HepG2 (cell line): ENCODE data around the gene RAB22A. TPM values are rescaled to one million over a fixed set of nuclear protein-coding genes. Genes with fewer than 3 reads are reported as not detected.

ENCODE experiments used
- CHCHD3 ChIP-seq: sonication (generic); formaldehyde crosslinking; IDR thresholded peaks from 2 replicates; pipeline ENCODE4 v1.8.0; 2022; ENCODE audit warnings: mild to moderate bottlenecking, missing genetic modification reagents, moderate library complexity
- HMG20B ChIP-seq: conservative IDR thresholded peaks from 2 replicates; pipeline ENCODE4 v1.6.1; 2016; ENCODE audit warnings: missing genetic modification reagents, missing compliant biosample characterization
- ZFP36 ChIP-seq: fragments of 150-350 bp; IDR thresholded peaks from 2 replicates; pipeline ENCODE4 v1.6.1; 2018; ENCODE audit warnings: borderline replicate concordance, low read length, low read depth; ENCODE audit not compliant: partially characterized antibody
- ZFP36L1 ChIP-seq: sonication (generic); formaldehyde crosslinking; IDR thresholded peaks from 2 replicates; pipeline ENCODE4 v1.8.0; 2022; ENCODE audit warnings: mild to moderate bottlenecking, missing genetic modification reagents, moderate library complexity
- ZMAT3 ChIP-seq: sonication (generic); formaldehyde crosslinking; conservative IDR thresholded peaks from 2 replicates; pipeline ENCODE4 v1.7.0; 2021; ENCODE audit warnings: missing genetic modification reagents
- ZNF142 ChIP-seq: sonication (generic); formaldehyde crosslinking; IDR thresholded peaks from 2 replicates; pipeline ENCODE4 v1.4.0; 2020; ENCODE audit warnings: missing genetic modification reagents
- ZNF34 ChIP-seq: sonication (generic); formaldehyde crosslinking; IDR thresholded peaks from 2 replicates; pipeline ENCODE4 v1.4.0; 2020; ENCODE audit warnings: mild to moderate bottlenecking, missing genetic modification reagents, borderline replicate concordance
- ZNF367 ChIP-seq: sonication (generic); formaldehyde crosslinking; IDR thresholded peaks from 2 replicates; pipeline ENCODE4 v1.4.0; 2020; ENCODE audit warnings: missing genetic modification reagents, borderline replicate concordance
- ZNF609 ChIP-seq: sonication (generic); formaldehyde crosslinking; IDR thresholded peaks from 2 replicates; pipeline ENCODE4 v1.4.0; 2020; ENCODE audit warnings: mild to moderate bottlenecking, missing genetic modification reagents, borderline replicate concordance
- ZNF710 ChIP-seq: sonication (generic); formaldehyde crosslinking; IDR thresholded peaks from 2 replicates; pipeline ENCODE4 v1.5.0; 2020; ENCODE audit warnings: mild to moderate bottlenecking, missing genetic modification reagents, borderline replicate concordance
- polyA plus RNA-seq, 8 experiments: library from polyadenylated mRNA; depleted of rRNA in 3 of 8; stranded (reverse) in 7 of 8; unstranded in 1 of 8; fragments of >200 nt; fragmentation: Illumina TruSeq in 4 of 8; extraction: Trizol in 4 of 8; gene quantifications; 2 replicates each; pipeline versions ENCODE4 v1.2.1 to v1.2.3, GENCODE V29; 2011 to 2016; ENCODE audit warnings: low read depth in 4 of 8, missing spikeins in 1 of 8, mixed read lengths in 1 of 8; ENCODE audit not compliant: insufficient read depth in 1 of 8
- total RNA-seq, 5 experiments: library from RNA; depleted of rRNA; stranded (reverse); fragments of >200 nt; fragmentation: Illumina TruSeq; extraction: Trizol; gene quantifications; 2 replicates each; pipeline ENCODE4 v1.2.3, GENCODE V29; 2016; ENCODE audit warnings: low read depth in 1 of 5

RAB22A gene
- total and polyA plus RNA-seq, 2 of the 13 experiments (the other 11 are each of a cell fraction or from before 2014, with no cell fraction given) = 10.7 to 11.2 TPM

GRCh38 chr20:58300321-58300720 lies 9.2 kb upstream of the RAB22A start (continued):
- TF ChIP-seq ZNF609 (no peak), ZMAT3 (CRISPR knock-in tag) (no peak), ZFP36L1 (CRISPR knock-in tag) (no peak), HMG20B (CRISPR knock-in tag) (no peak), CHCHD3 (CRISPR knock-in tag) (no peak), ZNF142 (CRISPR knock-in tag) (no peak), ZNF367 (CRISPR knock-in tag) (no peak), ZNF34 (CRISPR knock-in tag) (no peak), ZFP36 (no peak), ZNF710 (CRISPR knock-in tag) (no peak)
